Osteoblast (primary cell): ENCODE data around the gene TP53I3. TPM values are rescaled to one million over a fixed set of nuclear protein-coding genes. Genes with fewer than 3 reads are reported as not detected.

Experiments
- DNase-seq: peaks from one replicate; pipeline ENCODE4 v3.0.0; 2011; ENCODE audit warnings: low spot score, mixed read lengths; ENCODE audit not compliant: insufficient read length; ENCODE audit errors: missing footprints
- H2AFZ ChIP-seq: 2 replicates; pipeline ENCODE4 v1.6.0; 2011; ENCODE audit warnings: mild to moderate bottlenecking, low read length
- H3K27ac ChIP-seq: 2 replicates; pipeline ENCODE4 v1.5.1; 2011; ENCODE audit warnings: mild to moderate bottlenecking, low read depth, low read length, moderate library complexity
- H3K27me3 ChIP-seq: 2 replicates; pipeline ENCODE4 v1.6.0; 2012; ENCODE audit warnings: mild to moderate bottlenecking, control low read depth, inconsistent platforms, low read length, moderate library complexity; ENCODE audit not compliant: insufficient read depth
- H3K36me3 ChIP-seq: 2 replicates; pipeline ENCODE4 v1.5.1; 2011; ENCODE audit warnings: mild to moderate bottlenecking, low read length, control low read depth, moderate library complexity; ENCODE audit not compliant: insufficient read depth
- H3K4me1 ChIP-seq: 2 replicates; pipeline ENCODE4 v1.5.1; 2011; ENCODE audit warnings: mild to moderate bottlenecking, low read length, control low read depth, moderate library complexity; ENCODE audit not compliant: insufficient read depth
- H3K4me2 ChIP-seq: 2 replicates; pipeline ENCODE4 v1.6.0; 2011; ENCODE audit warnings: mild to moderate bottlenecking, low read length; ENCODE audit not compliant: insufficient read depth
- H3K4me3 ChIP-seq: fragments of 200-600 bp; sonication (generic); 3 replicates; pipeline ENCODE4 v1.5.1; 2012; ENCODE audit warnings: mild to moderate bottlenecking, low read length, inconsistent platforms; ENCODE audit not compliant: insufficient read depth
- H3K79me2 ChIP-seq: 2 replicates; pipeline ENCODE4 v1.6.0; 2012; ENCODE audit warnings: mild to moderate bottlenecking, low read length, control low read depth, inconsistent platforms; ENCODE audit not compliant: insufficient read depth
- H3K9me3 ChIP-seq: 2 replicates; pipeline ENCODE4 v1.5.1; 2011; ENCODE audit warnings: low read depth, low read length, control low read depth
- H4K20me1 ChIP-seq: 2 replicates; pipeline ENCODE4 v1.6.0; 2012; ENCODE audit warnings: mild to moderate bottlenecking, low read length, control low read depth; ENCODE audit not compliant: insufficient read depth
- CTCF ChIP-seq: IDR thresholded peaks from 2 replicates; pipeline ENCODE4 v1.5.1; 2011; ENCODE audit warnings: mild to moderate bottlenecking, low read depth, low read length, moderate library complexity; ENCODE audit errors: extremely low read depth
- total RNA-seq: library from RNA; depleted of rRNA; stranded (reverse); fragments of >200 nt; gene quantifications from 2 replicates; pipeline ENCODE4 v1.2.3, GENCODE V29; 2012

The TP53I3 gene
- total RNA-seq, 1 donor: 59.4 TPM

GRCh38 chr2:24123922-24124580 is 39.4 kb upstream of the TP53I3 start:
- Histone ChIP-seq H3K4me3 (peak overlapping the region; percentile 87), H3K27ac (peak overlapping the region; percentile 87), H3K4me2 (peak overlapping the region; percentile 89), H2AFZ (peak overlapping the region; percentile 96), H4K20me1 (no peaks in the 10 kb centered on the region), H3K79me2 (peaks cover 7% of the 10 kb centered on the region), H3K4me1 (peaks cover 14% of the 10 kb centered on the region), H3K9me3 (no peaks in the 10 kb centered on the region), H3K27me3 (no peaks in the 10 kb centered on the region), H3K36me3 (no peaks in the 10 kb centered on the region)
- peak; percentile 79 for DNase-seq
- no peak for TF ChIP-seq CTCF

- Histone ChIP-seq H3K36me3 (no peaks in the 10 kb centered on the region), H3K79me2 (peaks cover 7% of the 10 kb centered on the region), H3K4me3 (peak within 1 kb of the TSS; percentile 87), H3K9me3 (no peaks in the 10 kb centered on the region), H3K27ac (peak within 1 kb of the TSS; percentile 87), H4K20me1 (no peaks in the 10 kb centered on the region), H2AFZ (peak within 1 kb of the TSS; percentile 96), H3K4me2 (peak within 1 kb of the TSS; percentile 89), H3K4me1 (peaks cover 14% of the 10 kb centered on the region), H3K27me3 (no peaks in the 10 kb centered on the region)
- no peak for TF ChIP-seq CTCF
- DNase-seq: peak; percentile 96
Measured at GRCh38 chr2:24123195-24123921, 38.7 kb upstream of the TP53I3 start, which contains the start of the genes FAM228B and PFN4. TSS of gene FAM228B (plus strand) at chr2:24123469. CDS start at chr2:24124362, 893 bp downstream. TSS of gene PFN4 (minus strand) at chr2:24123334. CDS start at chr2:24122535, 799 bp downstream.

- Histone ChIP-seq H3K4me2 (peak overlapping the region; percentile 89), H3K4me1 (peaks cover 14% of the 10 kb centered on the region), H3K27ac (peak overlapping the region; percentile 87), H2AFZ (peak overlapping the region; percentile 96), H3K9me3 (no peaks in the 10 kb centered on the region), H3K79me2 (peaks cover 7% of the 10 kb centered on the region), H4K20me1 (no peaks in the 10 kb centered on the region), H3K4me3 (peak overlapping the region; percentile 87), H3K36me3 (no peaks in the 10 kb centered on the region), H3K27me3 (no peaks in the 10 kb centered on the region)
- TF ChIP-seq CTCF: no peak
- DNase-seq: peak; percentile 80
Measured at GRCh38 chr2:24122366-24123194, 37.9 kb upstream of the TP53I3 start.
